SJSA1 (cell line): ENCODE results near the gene LAMTOR5. TPM values are rescaled to one million over a fixed set of nuclear protein-coding genes. Genes with fewer than 3 reads are reported as not detected.

Source experiments
- DNase-seq, 2 experiments: peaks; one replicate each; pipeline ENCODE4 v3.0.0-alpha.2; 2015 to 2020; ENCODE audit warnings: low spot score in 2 of 2, low read depth in 1 of 2
- H3K27ac ChIP-seq: fragments of 250-450 bp; sonication (Bioruptor Pico); 2 replicates; pipeline ENCODE4 v1.5.1; 2020; ENCODE audit warnings: mild to moderate bottlenecking, moderate library complexity
- H3K27me3 ChIP-seq: fragments of 250-450 bp; sonication (Bioruptor Pico); replicated peaks from 2 replicates; pipeline ENCODE4 v1.5.1; 2020; ENCODE audit warnings: mild to moderate bottlenecking, moderate library complexity
- H3K36me3 ChIP-seq: fragments of 250-450 bp; sonication (Bioruptor Pico); 2 replicates; pipeline ENCODE4 v1.5.1; 2020; ENCODE audit warnings: mild to moderate bottlenecking
- H3K4me1 ChIP-seq: fragments of 250-450 bp; sonication (Bioruptor Pico); replicated peaks from 2 replicates; pipeline ENCODE4 v1.6.1; 2021; ENCODE audit warnings: mild to moderate bottlenecking
- H3K4me3 ChIP-seq: fragments of 250-450 bp; sonication (Bioruptor Pico); 2 replicates; pipeline ENCODE4 v1.5.1; 2020; ENCODE audit warnings: mild to moderate bottlenecking
- H3K9me3 ChIP-seq: fragments of 250-450 bp; sonication (Bioruptor Pico); replicated peaks from 2 replicates; pipeline ENCODE4 v1.5.1; 2020; ENCODE audit warnings: mild to moderate bottlenecking
- total RNA-seq: library from RNA; depleted of rRNA; stranded (reverse); fragments of >200 nt; shearing (Covaris generic); gene quantifications from 2 replicates; pipeline ENCODE4 v1.2.3, GENCODE V29; 2014

The LAMTOR5 gene
- total RNA-seq, 1 experiment from 2014 or later = 145 TPM

DNA sequence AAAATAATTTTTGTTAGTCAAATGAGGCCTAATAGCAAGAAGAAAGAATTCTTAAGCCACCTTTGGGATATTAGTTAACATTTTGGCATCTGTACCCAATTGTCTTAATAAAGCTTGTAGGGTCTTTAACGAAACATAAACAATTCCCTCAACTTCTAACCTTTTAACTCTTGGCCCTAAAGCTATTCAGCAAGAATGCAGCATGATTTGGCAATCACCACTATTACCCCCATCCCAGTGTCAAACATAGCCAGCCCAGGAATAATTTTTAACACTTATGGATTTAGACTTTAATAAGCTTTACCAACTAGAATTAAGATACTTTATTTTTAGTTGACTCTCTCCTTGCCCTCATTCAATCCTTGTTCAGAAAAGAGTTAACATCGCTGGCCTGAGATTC is 14.2 kb downstream of the LAMTOR5 start:
- no peak for DNase-seq
- Histone ChIP-seq H3K4me3 (no peak overlapping the region), H3K27me3 (no peaks in the 10 kb centered on the region), H3K27ac (peak overlapping the region; percentile 66), H3K9me3 (no peaks in the 10 kb centered on the region), H3K36me3 (0 out of 2 replicates have a peak, but pooled peaks cover 4% of the 10 kb centered on the region), H3K4me1 (peaks cover 59% of the 10 kb centered on the region)

DNA sequence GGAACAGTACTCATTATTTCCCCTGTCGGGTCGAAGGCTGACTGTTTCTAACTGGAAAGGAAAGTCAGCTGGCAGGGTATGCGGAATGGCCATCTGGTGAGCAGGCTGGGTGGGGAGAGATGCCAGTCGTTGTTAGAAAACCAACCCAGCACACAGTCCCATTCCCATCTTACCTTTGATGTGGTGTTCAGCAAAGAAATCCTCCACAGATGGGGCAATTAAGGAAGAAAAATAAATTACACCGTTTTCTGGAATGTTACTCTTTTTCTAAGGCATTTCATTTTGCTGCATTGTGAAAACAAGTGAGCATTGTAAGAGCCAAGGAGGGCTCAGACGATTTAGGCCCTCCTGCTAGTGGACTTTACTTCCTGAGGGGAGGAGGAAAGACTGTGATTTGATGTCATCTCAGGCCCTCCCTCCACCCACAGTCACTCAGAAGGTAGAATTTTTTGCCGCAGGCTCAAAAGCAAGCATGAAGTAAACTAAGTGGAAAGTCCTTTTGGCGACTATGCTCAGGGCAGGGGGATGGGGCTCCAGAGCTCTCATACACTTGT is 16.7 kb downstream of the LAMTOR5 start, which contains the start of gene SLC16A4:
SLC16A4 (minus strand) TSS at position 335 of the 554 bp plus-strand sequence. CDS start 1,703 bp downstream, outside the sequence.
- DNase-seq = peak; percentile 71 to 90
- Histone ChIP-seq H3K9me3 (no peaks in the 10 kb centered on the region), H3K4me3 (peak within 1 kb of the TSS; percentile 19), H3K4me1 (peaks cover 59% of the 10 kb centered on the region), H3K36me3 (no peaks in the 10 kb centered on the region; the same call in 1 of the 2 replicates), H3K27ac (peak within 1 kb of the TSS; percentile 70), H3K27me3 (no peaks in the 10 kb centered on the region)

DNA sequence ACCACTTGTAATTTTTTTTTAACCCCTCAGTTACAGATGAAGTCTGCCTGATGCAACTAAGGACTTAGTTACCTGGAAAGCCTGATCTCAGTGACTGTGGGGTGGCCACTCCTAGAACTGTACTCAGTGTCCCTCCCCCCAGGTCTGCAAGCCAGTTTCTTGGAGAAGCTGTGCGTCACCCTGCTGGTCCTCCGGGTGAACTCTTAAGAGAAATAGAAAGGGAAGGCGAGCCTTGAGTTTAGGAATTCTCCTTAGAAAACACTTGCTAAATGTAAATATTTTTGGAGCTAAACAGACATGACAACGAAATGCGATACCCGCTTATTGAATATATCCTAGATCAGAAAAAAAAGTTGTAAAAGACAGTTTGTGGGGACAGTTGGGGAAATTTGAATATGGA is 17.4 kb downstream of the LAMTOR5 start:
- DNase-seq = peak; percentile 63 to 80
- Histone ChIP-seq H3K27me3 (no peaks in the 10 kb centered on the region), H3K4me1 (peaks cover 58% of the 10 kb centered on the region), H3K36me3 (no peaks in the 10 kb centered on the region; the same call in 1 of the 2 replicates), H3K27ac (peak overlapping the region; percentile 70), H3K9me3 (no peaks in the 10 kb centered on the region), H3K4me3 (peak overlapping the region; percentile 19)

DNA sequence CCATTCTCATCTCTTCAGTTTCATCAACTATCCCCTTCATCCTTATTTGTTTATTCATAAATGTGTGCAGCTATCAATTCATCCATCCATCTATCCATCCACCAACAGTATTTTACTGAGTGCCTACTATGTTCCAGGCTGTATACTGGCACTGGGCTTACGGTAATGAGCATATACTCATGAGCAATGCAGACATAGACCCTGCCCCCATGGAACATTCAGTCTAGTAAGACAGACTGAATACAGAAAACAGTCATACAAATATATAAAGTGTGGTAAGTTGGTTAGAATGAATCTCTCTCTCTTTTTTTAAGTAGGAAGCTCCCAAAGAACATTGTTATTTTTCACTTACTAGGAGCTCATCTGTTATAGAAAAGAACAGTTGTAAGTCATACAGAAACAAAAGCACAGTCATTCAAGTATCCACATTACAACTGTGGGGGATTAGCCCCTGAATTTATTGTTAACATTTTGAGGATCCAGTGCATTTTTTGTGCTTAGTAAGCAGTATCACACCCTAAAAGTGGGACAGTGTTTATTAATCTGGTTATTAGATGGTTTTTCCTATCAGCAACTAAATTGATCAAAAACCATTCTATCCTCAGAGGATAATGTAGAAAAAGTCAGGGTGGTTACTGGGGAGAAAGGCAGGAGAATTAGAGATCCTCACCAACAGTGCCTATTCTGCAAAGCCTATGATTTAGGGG is 20.3 kb downstream of the LAMTOR5 start:
- Histone ChIP-seq H3K27ac (no peak overlapping the region), H3K36me3 (peaks cover 14% of the 10 kb centered on the region), H3K9me3 (no peaks in the 10 kb centered on the region), H3K4me3 (no peak overlapping the region), H3K4me1 (peaks cover 33% of the 10 kb centered on the region), H3K27me3 (no peaks in the 10 kb centered on the region)
- no peak for DNase-seq

DNA sequence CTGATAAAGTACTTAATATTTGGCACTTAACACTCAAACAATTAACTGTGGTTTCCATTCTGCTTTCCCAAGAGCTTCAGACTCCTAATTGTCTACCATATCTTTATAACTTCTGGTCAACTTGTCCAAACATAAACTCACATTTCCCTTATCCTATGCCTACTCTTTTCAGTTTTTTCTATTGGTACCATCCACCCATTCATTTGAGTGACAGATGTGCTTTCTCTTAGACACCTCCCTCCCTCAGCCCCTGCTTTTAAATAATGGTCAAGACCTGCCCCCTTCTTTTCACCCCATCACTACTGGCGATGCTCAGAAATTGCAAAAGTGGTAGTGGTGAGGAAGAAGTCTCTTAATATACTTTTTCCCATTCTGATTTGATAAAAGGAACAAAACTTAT is 22.1 kb downstream of the LAMTOR5 start:
- no peak for DNase-seq
- Histone ChIP-seq H3K27ac (no peak overlapping the region), H3K4me1 (peaks cover 14% of the 10 kb centered on the region), H3K36me3 (peaks cover 23% of the 10 kb centered on the region), H3K4me3 (no peak overlapping the region), H3K27me3 (no peaks in the 10 kb centered on the region), H3K9me3 (no peaks in the 10 kb centered on the region)

DNA sequence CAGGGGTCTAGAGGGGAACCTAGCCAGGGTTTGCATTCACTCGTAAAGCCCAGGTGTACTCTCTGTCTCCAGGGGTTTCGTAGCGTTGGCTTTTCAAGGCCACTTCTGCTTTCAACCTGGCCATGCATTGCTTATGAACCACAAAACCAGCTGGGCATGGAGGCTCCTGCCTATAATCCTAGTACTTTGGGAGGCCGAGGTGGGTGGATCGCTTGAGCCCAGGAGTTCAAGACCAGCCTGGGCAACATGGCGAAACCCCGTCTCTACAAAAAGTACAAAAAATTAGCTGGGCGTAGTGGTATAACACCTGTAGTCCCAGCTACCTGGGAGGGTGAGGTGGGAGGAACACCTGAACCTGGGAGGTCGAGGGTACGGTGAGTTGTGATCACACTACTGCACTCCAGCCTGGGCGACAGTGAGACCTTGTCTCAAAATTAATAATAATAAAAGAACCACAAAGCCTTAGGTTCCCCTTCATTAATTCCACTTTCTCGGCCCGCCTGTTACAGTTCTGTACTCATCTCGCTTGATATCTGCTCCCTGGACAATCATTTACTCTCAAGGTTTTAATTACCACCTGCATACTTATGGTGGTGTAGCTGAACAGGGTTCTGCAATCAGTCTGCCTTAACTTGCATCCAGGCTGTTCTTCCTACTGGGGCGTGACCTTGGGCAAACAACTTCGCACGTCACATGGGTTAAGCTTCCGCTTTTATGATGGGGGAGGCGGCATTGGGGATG is 22.7 kb downstream of the LAMTOR5 start:
- DNase-seq = no peak
- Histone ChIP-seq H3K4me1 (peaks cover 8% of the 10 kb centered on the region), H3K9me3 (no peaks in the 10 kb centered on the region), H3K27me3 (no peaks in the 10 kb centered on the region), H3K36me3 (peaks cover 23% of the 10 kb centered on the region), H3K27ac (no peak overlapping the region), H3K4me3 (no peak overlapping the region)

DNA sequence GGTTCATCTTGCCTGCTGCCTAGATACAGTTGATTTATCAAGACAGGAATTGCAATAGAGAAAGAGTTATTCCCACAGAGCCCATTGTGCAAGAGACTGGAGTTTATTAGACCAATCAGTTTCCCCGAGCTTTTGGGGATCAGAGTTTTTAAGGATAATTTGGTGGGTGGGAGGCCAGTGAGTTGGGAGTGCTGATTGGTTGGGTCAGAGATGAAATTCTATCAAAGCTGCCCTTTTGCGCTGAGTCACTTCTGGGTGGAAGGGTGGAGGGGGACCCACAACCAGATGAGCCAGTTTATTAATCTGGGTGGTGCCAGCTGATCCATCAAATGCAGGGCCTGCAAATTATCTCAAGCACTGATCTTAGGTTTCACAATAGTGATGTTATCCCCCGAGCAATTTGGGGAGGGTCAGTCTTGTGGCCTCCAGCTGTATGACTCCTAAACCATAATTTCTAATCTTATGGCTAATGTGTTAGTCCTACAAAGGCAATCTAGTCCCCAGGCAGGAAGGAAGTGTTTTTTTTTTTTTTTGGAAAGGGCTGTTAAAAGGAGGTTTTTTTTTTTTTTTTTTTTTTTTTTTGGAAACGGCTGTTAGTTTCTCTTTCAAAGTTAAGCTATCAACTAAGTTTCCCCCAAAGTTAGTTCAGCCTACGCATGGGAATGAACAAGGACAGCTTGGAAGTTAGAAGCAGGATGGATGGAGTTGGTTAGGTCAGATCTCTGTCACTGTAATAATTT is 24.1 kb downstream of the LAMTOR5 start:
- Histone ChIP-seq H3K4me3 (no peak overlapping the region), H3K36me3 (peaks cover 30% of the 10 kb centered on the region), H3K9me3 (no peaks in the 10 kb centered on the region), H3K27me3 (no peaks in the 10 kb centered on the region), H3K4me1 (0 out of 2 replicates have a peak, but pooled peaks cover 3% of the 10 kb centered on the region), H3K27ac (no peak overlapping the region)
- DNase-seq = no peak

DNA sequence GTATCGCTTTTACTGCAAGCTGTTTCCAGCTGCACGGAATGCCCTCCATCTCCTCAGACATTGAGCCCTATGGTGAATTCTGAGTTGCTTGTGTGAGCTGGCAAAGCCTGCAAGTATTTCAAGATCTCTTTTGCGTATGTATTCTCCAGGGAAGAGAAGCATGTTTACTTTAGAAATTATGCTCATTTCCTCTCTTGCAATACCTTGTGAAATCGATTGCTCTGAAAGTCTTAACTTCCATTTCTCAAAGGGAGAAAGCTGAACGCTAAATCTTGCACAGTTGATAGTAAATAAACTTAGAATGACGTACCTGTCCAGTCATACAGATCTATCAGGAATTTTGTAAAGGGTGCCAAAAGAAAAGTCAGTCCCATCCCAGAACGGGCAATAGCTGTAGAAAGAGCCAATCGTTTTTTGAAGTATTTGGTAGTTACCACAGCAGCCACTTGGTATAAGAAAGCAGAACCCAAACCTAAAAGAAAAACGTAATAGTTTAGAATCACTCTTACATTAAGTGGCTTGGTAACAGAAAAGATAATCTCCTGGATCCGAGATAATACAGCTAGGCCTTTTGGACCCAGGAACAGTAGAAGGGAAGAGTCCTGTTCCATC is 26.7 kb downstream of the LAMTOR5 start:
- Histone ChIP-seq H3K4me1 (0 out of 2 replicates have a peak, but pooled peaks cover 3% of the 10 kb centered on the region), H3K27me3 (no peaks in the 10 kb centered on the region), H3K9me3 (no peaks in the 10 kb centered on the region), H3K36me3 (peaks cover 47% of the 10 kb centered on the region), H3K27ac (no peak overlapping the region), H3K4me3 (no peak overlapping the region)
- no peak for DNase-seq

DNA sequence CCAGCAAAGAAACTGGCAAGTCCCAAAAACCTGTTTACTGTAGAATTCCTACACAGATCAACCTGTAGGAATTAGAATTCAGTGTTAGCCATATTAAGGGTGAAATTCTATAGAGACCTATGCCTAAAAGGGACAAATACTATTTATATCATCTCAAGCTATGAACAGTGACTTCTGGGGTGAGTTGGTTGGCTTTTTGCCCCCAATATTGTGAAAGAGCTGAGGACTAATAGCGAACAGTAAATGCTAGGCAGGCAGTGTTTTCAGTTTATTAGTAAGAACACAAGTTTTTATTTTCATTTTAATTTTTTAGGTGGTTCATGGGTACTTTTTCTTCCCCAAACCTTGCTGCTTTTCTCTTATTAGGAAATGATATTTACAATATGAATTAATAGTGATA is 32.0 kb downstream of the LAMTOR5 start:
- Histone ChIP-seq H3K4me1 (no peaks in the 10 kb centered on the region), H3K27ac (no peak overlapping the region), H3K4me3 (no peak overlapping the region), H3K36me3 (peaks cover 72% of the 10 kb centered on the region), H3K27me3 (no peaks in the 10 kb centered on the region), H3K9me3 (no peaks in the 10 kb centered on the region)
- no peak for DNase-seq

DNA sequence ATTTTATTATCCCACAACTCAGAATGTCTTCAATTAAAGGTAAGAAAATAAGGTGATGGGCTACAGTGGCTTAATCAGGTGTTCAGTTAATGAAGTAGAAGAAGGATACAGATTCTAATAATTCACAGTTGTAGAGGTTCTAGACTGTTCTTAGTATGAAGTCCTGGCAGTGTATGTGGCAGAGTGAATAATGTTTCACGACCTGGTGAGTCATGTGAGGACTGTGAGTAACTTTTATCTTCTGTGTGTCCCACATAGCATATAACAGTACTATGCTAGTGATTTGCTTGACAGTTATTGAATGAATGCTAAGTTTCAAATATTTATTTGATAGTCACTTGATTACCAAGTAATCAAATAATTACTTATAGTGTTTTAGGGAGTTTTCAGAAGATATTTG is 36.7 kb downstream of the LAMTOR5 start:
- Histone ChIP-seq H3K4me1 (no peaks in the 10 kb centered on the region), H3K27me3 (no peaks in the 10 kb centered on the region), H3K4me3 (no peak overlapping the region), H3K9me3 (no peaks in the 10 kb centered on the region), H3K27ac (no peak overlapping the region), H3K36me3 (peaks cover 73% of the 10 kb centered on the region)
- no peak for DNase-seq

DNA sequence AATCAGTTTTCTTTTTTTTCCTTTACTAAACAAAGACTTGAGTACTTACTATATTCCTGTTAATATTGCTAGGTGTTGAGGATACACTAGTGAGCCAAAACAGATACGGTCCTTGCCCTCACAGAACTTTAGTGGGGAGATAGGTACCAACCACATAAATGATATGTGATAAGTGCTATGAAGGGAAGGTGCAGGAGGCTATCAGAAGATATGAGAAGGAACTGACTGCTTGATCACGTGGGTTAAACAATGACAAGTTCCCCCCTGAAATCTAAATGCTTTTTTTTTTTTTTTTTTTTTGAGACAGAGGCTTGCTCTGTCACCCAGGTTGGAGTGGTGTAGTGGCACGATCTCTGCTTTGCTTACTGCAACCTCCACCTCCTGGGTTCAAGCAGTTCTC is 43.3 kb downstream of the LAMTOR5 start:
- H3K36me3 ChIP-seq = peaks cover 70% of the 10 kb centered on the region

DNA sequence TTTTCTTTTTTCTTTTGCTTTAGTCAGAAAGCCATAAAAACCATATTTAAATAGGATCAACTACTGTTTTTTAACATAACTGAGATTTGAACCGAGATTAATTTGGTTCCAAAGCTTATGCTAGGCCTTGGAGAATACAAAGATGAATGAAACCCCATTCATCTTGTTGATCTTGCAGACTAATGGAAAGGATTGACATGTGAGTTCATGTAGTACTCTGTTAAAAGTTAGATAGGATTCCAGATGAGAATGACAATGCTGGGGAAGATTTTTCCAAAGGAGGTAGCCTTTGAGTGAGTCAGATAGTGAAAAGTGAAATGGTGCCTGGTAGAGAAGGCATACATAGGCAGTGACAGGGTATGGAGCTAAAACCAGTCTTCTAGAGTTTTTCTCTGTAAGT is 45.6 kb downstream of the LAMTOR5 start:
- Histone ChIP-seq H3K27me3 (no peaks in the 10 kb centered on the region), H3K36me3 (peaks cover 79% of the 10 kb centered on the region), H3K27ac (no peak overlapping the region), H3K4me1 (no peaks in the 10 kb centered on the region), H3K9me3 (no peaks in the 10 kb centered on the region), H3K4me3 (no peak overlapping the region)
- DNase-seq = no peak

More for the DNA sequence above, 43.3 kb downstream of the LAMTOR5 start:
- no peaks in the 10 kb centered on the region for H3K9me3 ChIP-seq
- no peak overlapping the region for H3K4me3 ChIP-seq
- H3K4me1 ChIP-seq = no peaks in the 10 kb centered on the region
- no peak for DNase-seq
- H3K27ac ChIP-seq = no peak overlapping the region
- no peaks in the 10 kb centered on the region for H3K27me3 ChIP-seq

DNA sequence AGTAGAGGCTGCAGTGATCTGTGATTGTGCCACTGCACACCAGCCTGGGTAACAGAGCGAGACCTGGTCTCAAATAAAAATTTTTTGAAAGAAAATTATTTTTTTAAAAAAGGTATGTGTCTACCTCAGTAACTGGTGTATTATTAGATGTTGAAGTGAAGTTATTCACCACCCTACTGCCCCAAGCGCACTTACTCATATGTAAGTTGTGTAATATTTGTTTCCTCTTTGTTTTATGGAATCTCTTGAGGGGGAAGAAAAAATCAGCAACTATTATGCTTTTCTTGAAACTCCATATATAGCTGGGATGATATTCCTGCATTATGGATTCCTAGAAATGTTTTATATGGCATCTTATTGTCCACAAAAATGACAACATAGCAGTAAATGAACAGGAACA is 47.1 kb downstream of the LAMTOR5 start:
- no peak overlapping the region for H3K4me3 ChIP-seq
- H3K4me1 ChIP-seq = no peaks in the 10 kb centered on the region
- H3K36me3 ChIP-seq = peaks cover 79% of the 10 kb centered on the region
- no peaks in the 10 kb centered on the region for H3K27me3 ChIP-seq
- H3K9me3 ChIP-seq = no peaks in the 10 kb centered on the region
- DNase-seq = no peak
- H3K27ac ChIP-seq = no peak overlapping the region
